Natural killer cell treated with Interleukin-12 subunit alpha and Interleukin-12 subunit beta and Interleukin-15 and Interleukin-18, amount 100 ng/mL, for 72 hours (primary cell): ENCODE results near the gene MYO5B. TPM values are rescaled to one million over a fixed set of nuclear protein-coding genes. Genes with fewer than 3 reads are reported as not detected.

Experiments
- ATAC-seq, 2 donors: fragments of 150-1000 bp; cut with Tn5 transposase in 1 of 2; sonication (Bioruptor Pico), chemical (Tn5 transposase) in 1 of 2; 2 replicates each; pipeline ENCODE4 v1.10.0; 2021
- DNase-seq: peaks from one replicate; pipeline ENCODE4 v3.0.0; 2022; ENCODE audit warnings: low spot score
- H3K27ac Mint-ChIP-seq, 2 donors: 1 replicate in 1 of 2; 2 replicates in 1 of 2; pipeline ENCODE4 v1.8.0; 2022; ENCODE audit warnings: mixed read lengths in 2 of 2, mild to moderate bottlenecking in 1 of 2, moderate library complexity in 1 of 2
- H3K27me3 Mint-ChIP-seq, 2 donors: 1 replicate in 1 of 2; 2 replicates in 1 of 2; pipeline ENCODE4 v1.8.0; 2022; ENCODE audit warnings: mixed read lengths in 2 of 2
- H3K36me3 Mint-ChIP-seq: one replicate; pipeline ENCODE4 v1.8.0; 2022; ENCODE audit warnings: mixed read lengths
- H3K4me1 Mint-ChIP-seq, 2 donors: 1 replicate in 1 of 2; 2 replicates in 1 of 2; pipeline ENCODE4 v1.8.0; 2022; ENCODE audit warnings: low read depth in 2 of 2, mixed read lengths in 2 of 2, mild to moderate bottlenecking in 1 of 2
- H3K4me3 Mint-ChIP-seq: one replicate; pipeline ENCODE4 v1.8.0; 2022; ENCODE audit warnings: mixed read lengths
- H3K9me3 Mint-ChIP-seq: 2 replicates; pipeline ENCODE4 v1.8.0; 2022; ENCODE audit warnings: mixed read lengths
- total RNA-seq, 2 donors: library from RNA; stranded (reverse); gene quantifications; one replicate each; pipeline ENCODE4 v1.2.3, GENCODE V29; 2022

Gene MYO5B
- total RNA-seq, 2 donors from 2014 or later, result not detected

DNA sequence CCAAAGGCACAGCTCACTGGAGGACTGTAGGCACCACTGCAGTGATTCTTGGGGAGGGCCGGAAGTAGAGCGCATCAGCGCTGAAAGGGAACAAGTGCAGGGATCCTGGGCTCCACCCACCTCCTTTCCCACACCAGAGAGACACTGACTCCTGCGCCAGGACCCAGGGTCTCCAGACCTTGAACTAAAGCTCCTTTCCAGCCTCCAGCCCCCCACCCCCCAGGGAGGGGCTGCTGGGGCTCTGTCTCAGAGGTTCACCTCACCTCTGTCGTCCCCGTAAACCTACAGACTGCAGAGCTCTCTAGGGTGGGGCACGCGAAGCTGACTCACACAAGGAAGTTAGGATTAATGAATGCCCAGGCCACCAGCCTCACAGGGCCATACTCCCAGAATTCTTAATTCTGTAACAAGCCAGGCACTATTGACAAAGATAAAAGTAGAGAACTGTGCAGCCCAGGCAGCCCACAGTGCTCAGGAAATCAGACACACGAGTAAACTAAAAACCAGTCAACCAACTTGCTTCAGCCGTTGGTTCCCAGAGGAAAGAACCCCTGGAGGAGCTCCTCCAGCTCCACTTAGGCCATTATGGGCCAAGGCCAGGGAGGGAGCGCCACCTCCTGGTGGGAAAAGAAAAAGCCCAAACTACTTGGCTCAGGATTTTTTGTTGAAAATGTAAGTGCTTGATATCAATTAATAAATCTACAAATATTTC, 336.5 kb downstream of the MYO5B start:
- Mint-ChIP-seq H3K27me3 (peaks cover 0 to 2% of the 10 kb centered on the region in 2 donors), H3K36me3 (no peaks in the 10 kb centered on the region), H3K4me3 (no peak overlapping the region), H3K4me1 (peaks cover 4 to 13% of the 10 kb centered on the region in 2 donors), H3K9me3 (no peaks in the 10 kb centered on the region), H3K27ac (peak overlapping the region; percentile 26 to 31)
- ATAC-seq, result peak in 1 of 2 donors; percentile 69
- peak; percentile 73 for DNase-seq

DNA sequence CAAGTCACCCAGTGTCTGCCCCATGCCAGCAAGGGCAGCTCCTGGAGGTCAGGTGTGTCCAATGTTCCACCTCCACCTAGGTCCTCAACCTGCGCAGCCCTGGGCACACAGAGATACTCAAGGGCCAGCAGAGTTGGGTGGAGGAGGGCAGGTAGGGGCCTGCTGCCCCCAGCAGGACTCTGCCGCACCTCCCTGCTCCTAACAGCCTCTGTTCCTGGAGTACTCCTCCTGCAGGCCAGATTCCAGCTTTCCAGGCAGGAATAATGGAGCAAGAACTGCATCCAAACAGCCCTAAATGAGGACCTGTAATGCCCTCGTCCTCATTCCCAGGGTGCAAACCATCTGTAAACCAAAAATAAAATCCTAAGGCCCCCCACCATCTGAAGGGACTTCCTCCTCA, 337.2 kb downstream of the MYO5B start:
- no peaks in the 10 kb centered on the region for H3K27me3 Mint-ChIP-seq
- DNase-seq, result no peak
- H3K27ac Mint-ChIP-seq, result peak overlapping the region; percentile 26 to 31
- H3K4me1 Mint-ChIP-seq, result peaks cover 4 to 13% of the 10 kb centered on the region in 2 donors
- H3K4me3 Mint-ChIP-seq, result no peak overlapping the region
- H3K36me3 Mint-ChIP-seq, result no peaks in the 10 kb centered on the region
- H3K9me3 Mint-ChIP-seq, result no peaks in the 10 kb centered on the region
- ATAC-seq, result no peak

DNA sequence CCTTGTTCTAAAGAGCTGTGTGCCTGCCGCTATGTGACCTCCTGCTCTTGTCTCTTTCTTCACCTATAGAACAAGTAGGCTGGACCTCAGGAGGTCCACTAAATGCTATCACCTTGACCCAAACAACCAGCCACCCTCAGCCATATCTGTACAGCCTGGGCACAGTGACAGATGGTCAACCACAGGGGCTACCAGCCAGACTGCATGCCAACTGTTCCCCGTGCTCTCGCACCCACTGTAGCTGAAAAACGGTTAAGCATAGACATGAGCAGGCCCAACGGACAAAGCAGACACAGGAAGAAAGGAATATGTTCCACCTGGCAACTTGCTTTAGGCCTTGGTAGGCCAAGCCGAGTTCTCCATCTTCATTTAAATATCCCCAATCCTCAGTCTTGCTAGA, 338.5 kb downstream of the MYO5B start:
- no peaks in the 10 kb centered on the region for H3K27me3 Mint-ChIP-seq
- DNase-seq (no peak), ATAC-seq (no peak)
- H3K9me3 Mint-ChIP-seq, result no peaks in the 10 kb centered on the region
- no peaks in the 10 kb centered on the region for H3K36me3 Mint-ChIP-seq
- peak overlapping the region in 1 of 2 donors; percentile 3 for H3K27ac Mint-ChIP-seq
- peaks cover 4 to 13% of the 10 kb centered on the region in 2 donors for H3K4me1 Mint-ChIP-seq
- H3K4me3 Mint-ChIP-seq, result no peak overlapping the region

DNA sequence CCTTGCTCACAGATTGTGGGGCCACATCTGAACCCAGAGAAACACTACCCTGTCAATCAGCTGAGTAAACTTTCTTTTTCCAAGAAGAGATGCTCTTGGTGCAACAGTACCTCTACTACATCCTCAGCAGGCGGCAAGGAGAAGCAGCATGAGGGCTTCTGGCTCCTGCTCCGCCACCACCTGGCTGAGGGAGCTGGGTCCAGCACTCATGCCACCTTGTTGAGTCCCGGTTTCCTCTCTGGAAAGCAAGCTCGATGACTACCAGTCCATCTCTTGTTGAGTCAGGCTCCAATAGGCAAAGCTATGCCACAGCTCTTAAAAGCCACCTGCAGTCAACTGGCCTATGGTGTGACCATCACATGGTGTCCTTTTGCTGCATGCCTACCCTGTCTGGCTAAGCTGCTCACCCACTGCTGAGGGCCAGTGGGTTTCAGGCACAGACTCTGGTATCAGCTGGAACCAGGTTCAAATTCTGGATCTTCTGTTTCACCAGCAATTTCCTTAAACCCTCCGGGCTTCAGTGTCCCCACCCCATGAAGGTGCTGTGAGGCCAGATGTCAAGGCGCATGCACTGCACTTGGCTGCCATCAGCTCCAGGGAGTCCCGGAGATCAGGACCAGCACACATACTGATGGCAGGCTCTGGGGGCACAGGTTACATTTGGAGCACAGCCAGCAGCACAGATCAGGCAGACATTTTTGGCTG, 339.1 kb downstream of the MYO5B start:
- no peaks in the 10 kb centered on the region for H3K9me3 Mint-ChIP-seq
- no peak for DNase-seq
- no peaks in the 10 kb centered on the region for H3K27me3 Mint-ChIP-seq
- no peak overlapping the region for H3K4me3 Mint-ChIP-seq
- no peak for ATAC-seq
- H3K27ac Mint-ChIP-seq, result no peak overlapping the region
- peaks cover 4 to 13% of the 10 kb centered on the region in 2 donors for H3K4me1 Mint-ChIP-seq
- H3K36me3 Mint-ChIP-seq, result no peaks in the 10 kb centered on the region

DNA sequence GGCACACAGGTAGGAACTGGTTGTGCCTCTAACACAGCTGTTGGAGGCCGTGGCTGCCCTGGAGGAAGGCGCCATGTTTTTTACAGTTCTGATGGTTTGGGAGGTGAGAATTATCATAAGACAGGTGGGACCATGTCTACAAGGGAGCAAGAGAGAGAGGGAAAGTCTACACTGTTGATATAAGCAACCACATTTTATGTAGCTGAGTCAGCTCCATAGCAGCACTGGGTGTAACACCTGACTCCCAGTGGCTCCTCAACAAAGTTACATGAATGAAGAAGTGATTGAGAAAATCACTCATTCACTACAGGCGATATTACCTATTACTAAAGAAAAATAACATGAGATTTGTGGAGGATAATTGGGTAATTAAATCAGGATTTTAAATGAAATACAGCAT, 340.3 kb downstream of the MYO5B start:
- DNase-seq (no peak), ATAC-seq (no peak)
- Mint-ChIP-seq H3K4me3 (no peak overlapping the region), H3K27ac (peak overlapping the region in 1 of 2 donors; percentile 48), H3K4me1 (peaks cover 4 to 13% of the 10 kb centered on the region in 2 donors), H3K9me3 (no peaks in the 10 kb centered on the region), H3K27me3 (no peaks in the 10 kb centered on the region), H3K36me3 (no peaks in the 10 kb centered on the region)

DNA sequence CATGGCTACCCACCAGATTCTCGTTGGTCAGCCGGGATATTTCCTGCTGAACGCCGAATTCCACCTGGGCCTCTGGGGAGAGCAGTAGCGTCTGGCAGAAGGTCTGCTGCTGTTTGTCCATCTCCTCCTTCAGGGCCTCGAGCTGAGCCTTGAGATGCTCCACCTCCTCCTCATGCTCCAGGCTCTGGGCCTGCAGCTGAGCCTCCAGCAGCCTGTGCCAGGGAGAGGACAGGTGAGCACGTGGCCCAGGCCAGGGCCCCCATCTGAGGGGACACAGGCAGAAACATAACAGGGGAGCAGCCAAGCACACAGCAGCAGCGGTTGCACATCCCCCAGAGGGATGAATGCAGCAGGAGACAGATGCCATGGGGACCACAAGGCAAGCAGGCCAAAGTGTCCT, 341.5 kb downstream of the MYO5B start:
- no peak overlapping the region for H3K27ac Mint-ChIP-seq
- H3K27me3 Mint-ChIP-seq, result peaks cover 0 to 5% of the 10 kb centered on the region in 2 donors
- H3K36me3 Mint-ChIP-seq, result no peaks in the 10 kb centered on the region
- no peak for DNase-seq
- no peak overlapping the region for H3K4me3 Mint-ChIP-seq
- no peak for ATAC-seq
- peaks cover 8 to 19% of the 10 kb centered on the region in 2 donors for H3K4me1 Mint-ChIP-seq
- H3K9me3 Mint-ChIP-seq, result no peaks in the 10 kb centered on the region

DNA sequence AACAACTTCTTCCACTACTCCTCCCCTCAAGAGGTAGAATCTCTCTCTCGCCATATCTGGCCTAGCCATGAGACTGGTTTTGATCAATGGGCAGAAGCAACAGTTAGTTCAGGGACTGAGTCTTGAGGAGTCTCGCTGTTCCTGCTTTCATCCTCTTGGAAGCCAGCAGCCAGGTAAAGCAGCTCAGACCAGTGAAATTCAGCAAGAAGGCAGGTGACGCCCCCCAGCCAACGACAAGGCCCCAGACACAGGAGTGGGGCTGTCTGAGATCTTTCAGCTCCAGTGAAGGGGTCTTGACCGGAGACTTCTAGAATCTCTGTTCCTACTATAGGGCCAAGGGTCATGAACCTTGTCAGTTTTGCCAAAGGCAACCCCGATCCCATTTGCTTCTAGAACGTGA, 341.9 kb downstream of the MYO5B start:
- Mint-ChIP-seq H3K27me3 (peaks cover 0 to 9% of the 10 kb centered on the region in 2 donors), H3K4me1 (peaks cover 8 to 20% of the 10 kb centered on the region in 2 donors), H3K27ac (no peak overlapping the region), H3K9me3 (no peaks in the 10 kb centered on the region), H3K4me3 (no peak overlapping the region), H3K36me3 (no peaks in the 10 kb centered on the region)
- no peak for ATAC-seq
- DNase-seq, result no peak

DNA sequence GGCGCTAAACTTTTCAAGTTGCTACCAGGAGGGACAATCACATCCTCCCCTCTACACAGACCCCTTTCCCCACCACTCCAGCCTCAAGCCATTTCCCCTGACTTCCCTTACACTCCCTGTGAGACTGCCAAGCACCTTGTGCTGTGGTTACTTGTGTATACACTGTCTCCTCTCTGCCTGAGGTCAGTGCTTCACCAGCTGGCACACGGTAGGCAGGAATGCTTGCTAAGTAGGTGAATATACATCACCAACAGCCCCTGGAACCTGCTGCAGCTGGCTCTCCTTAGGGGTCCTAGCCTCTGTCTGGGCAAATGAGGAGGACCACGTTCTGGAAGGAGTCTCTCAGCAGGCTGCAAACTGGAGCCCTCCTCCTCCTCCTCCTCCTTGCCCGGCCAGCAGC, 343.3 kb downstream of the MYO5B start:
- H3K27ac Mint-ChIP-seq, result no peak overlapping the region
- H3K27me3 Mint-ChIP-seq, result peaks cover 0 to 9% of the 10 kb centered on the region in 2 donors
- H3K4me3 Mint-ChIP-seq, result no peak overlapping the region
- ATAC-seq, result no peak
- no peaks in the 10 kb centered on the region for H3K9me3 Mint-ChIP-seq
- no peaks in the 10 kb centered on the region for H3K36me3 Mint-ChIP-seq
- peaks cover 8 to 22% of the 10 kb centered on the region in 2 donors for H3K4me1 Mint-ChIP-seq
- DNase-seq, result no peak

DNA sequence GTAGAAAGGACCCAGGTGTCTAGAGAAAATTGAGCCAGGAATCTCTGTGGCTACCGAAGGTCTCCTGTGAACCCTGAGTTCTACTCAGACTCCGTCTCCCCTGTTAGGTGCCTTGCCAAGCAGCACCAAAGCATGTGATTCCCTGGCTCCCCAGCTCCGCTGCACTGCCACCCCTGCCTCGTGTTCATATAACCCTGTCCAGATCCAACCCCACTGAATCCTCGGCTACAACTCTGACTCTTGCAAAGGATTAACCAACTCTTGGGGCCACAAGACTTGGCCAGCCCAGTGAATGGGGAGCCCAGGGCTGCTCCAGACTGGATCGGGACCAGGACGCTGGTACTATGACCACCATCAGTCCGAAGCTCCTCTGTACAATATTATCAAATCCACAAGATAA, 344.3 kb downstream of the MYO5B start:
- Mint-ChIP-seq H3K9me3 (no peaks in the 10 kb centered on the region), H3K4me1 (peaks cover 8 to 24% of the 10 kb centered on the region in 2 donors), H3K36me3 (no peaks in the 10 kb centered on the region), H3K4me3 (no peak overlapping the region), H3K27me3 (peaks cover 0 to 9% of the 10 kb centered on the region in 2 donors), H3K27ac (peak overlapping the region in 1 of 2 donors; percentile 51)
- DNase-seq, result no peak
- no peak for ATAC-seq

DNA sequence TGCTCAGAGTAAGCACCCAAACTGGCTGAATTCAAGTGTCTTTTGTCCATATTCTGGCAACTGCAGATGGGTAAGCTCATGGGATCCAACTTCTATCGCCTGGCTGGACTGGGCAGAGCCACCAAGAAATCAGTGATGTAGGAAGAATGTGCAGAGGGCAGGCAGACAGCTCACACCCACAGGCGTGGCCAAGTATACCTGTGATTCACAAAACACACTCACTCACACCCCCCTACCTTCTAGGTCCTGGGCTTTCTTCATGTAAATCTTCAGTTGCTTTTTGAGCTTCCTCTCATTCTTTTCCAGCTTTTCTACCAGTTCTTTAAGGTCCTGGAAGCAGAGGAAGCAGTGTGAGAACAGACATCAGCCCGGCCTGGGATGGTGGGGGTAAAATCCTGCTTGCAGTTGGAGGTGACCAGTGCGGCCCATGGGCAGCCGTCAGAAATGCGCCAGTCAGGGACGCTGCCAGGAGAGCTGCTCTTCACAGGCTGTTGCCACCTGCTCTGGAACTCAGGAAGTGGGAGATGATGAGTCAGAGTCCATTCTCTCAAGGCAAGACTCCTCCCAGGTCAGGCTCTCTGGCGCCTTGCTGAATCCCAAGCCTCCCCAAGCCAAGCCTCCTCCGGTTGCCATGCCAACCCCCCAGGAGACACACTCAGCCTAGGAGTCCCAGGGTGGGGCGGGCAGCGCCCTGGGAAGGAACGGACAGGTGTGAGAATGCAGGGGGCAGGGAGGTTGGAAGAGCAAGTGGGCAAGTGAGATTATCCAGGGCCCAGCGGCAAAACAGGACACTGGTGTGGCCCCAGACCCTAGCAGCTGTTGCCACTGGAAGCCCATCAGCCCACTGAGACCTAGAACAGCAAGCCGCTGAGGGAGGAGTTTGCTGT, 345.4 kb downstream of the MYO5B start:
- ATAC-seq (peak in 1 of 2 donors; percentile 11), DNase-seq (no peak)
- peaks cover 8 to 30% of the 10 kb centered on the region in 2 donors for H3K4me1 Mint-ChIP-seq
- peaks cover 0 to 9% of the 10 kb centered on the region in 2 donors for H3K27me3 Mint-ChIP-seq
- H3K36me3 Mint-ChIP-seq, result no peaks in the 10 kb centered on the region
- no peak overlapping the region for H3K4me3 Mint-ChIP-seq
- H3K27ac Mint-ChIP-seq, result peak overlapping the region in 1 of 2 donors; percentile 36
- no peaks in the 10 kb centered on the region for H3K9me3 Mint-ChIP-seq

DNA sequence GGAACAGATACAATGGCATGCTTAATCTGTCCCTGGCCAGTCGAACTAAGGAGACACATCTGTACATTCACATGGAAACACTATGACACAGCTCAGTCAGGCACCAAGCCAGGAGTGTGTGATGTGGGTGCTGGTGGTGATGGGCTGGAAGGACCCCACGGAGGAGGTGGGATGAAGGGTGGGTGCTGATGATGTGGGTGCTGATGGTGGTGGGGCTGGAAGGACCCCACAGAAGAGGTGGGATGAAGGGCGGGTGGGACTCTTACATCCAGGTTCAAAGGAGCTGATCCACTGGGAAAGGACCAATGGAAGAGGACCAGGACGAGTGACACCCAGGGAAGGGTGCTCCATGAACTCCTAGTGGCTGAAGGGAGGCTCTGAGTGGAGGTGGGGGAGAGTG, 346.8 kb downstream of the MYO5B start:
- H3K36me3 Mint-ChIP-seq, result no peaks in the 10 kb centered on the region
- DNase-seq (no peak), ATAC-seq (no peak)
- no peak overlapping the region for H3K4me3 Mint-ChIP-seq
- no peaks in the 10 kb centered on the region for H3K9me3 Mint-ChIP-seq
- H3K27ac Mint-ChIP-seq, result peak overlapping the region; percentile 31 to 37
- H3K27me3 Mint-ChIP-seq, result peaks cover 0 to 9% of the 10 kb centered on the region in 2 donors
- peaks cover 8 to 40% of the 10 kb centered on the region in 2 donors for H3K4me1 Mint-ChIP-seq

DNA sequence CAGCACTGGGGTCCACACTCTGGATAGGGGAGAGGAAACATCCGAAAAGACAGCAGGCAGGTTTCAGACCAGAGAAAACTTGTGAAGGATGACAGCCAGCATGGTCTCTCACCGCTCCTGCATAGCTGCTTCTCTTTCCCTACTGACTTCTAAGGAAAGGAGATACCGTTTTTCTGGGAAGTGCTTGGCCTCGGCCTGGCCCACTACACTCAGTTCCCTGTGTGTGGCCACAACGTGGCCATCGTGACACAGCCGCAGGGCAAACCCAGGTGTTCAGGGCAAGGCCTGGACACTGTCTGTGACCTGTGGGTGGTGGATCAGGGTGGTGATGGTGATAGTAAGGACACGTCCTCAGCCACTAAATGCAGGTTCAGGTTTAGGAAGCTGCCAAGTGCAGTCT, 347.4 kb downstream of the MYO5B start:
- ATAC-seq (no peak), DNase-seq (no peak)
- peaks cover 8 to 41% of the 10 kb centered on the region in 2 donors for H3K4me1 Mint-ChIP-seq
- no peaks in the 10 kb centered on the region for H3K9me3 Mint-ChIP-seq
- peaks cover 0 to 9% of the 10 kb centered on the region in 2 donors for H3K27me3 Mint-ChIP-seq
- H3K27ac Mint-ChIP-seq, result peak overlapping the region; percentile 31 to 37
- H3K4me3 Mint-ChIP-seq, result no peak overlapping the region
- no peaks in the 10 kb centered on the region for H3K36me3 Mint-ChIP-seq

DNA sequence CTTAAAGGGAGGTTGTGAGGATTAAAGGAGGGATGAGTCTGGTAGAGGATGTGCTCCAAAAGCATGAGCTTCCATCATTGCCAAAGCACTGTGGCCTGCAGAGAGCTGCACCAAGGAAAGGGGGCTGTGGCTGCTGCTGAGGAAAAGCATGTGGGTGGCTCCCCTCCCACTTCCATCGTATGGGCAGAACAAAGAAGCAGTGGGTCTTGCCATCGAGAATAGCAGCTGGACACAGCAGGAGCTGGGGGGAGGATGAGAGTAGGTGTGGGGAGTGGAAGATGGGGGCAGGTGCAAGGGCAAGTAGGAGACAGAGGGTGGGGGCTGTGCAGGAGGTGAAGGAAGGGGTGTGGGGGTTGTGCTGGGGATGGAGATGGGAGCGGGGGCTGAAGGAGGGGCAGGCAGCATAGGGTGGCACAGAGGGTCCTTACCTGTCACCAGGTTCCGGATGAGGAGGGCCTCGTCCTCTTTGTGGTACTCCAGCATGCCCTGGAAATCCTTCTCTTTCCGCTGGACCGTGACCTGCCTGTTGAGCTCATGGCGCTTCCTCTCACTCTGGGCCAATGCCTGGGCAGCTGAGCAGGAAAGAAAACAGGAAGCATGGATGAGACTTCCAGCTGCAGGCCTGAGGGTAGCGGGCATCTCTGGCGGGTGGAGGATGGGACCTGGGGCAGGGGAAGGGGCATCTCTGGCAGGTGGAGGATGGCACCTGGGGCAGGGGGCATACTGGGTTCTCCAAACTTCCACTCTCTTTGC, 348.1 kb downstream of the MYO5B start:
- H3K27ac Mint-ChIP-seq, result no peak overlapping the region

More for the DNA sequence above, 348.1 kb downstream of the MYO5B start:
- DNase-seq (no peak), ATAC-seq (no peak)
- Mint-ChIP-seq H3K36me3 (no peaks in the 10 kb centered on the region), H3K27me3 (peaks cover 0 to 9% of the 10 kb centered on the region in 2 donors), H3K4me1 (peaks cover 8 to 44% of the 10 kb centered on the region in 2 donors), H3K9me3 (no peaks in the 10 kb centered on the region), H3K4me3 (no peak overlapping the region)
